Left renal pelvis (tissue), 4 donors: ENCODE measurements around the gene IGSF3. TPM values are rescaled to one million over a fixed set of nuclear protein-coding genes. Genes with fewer than 3 reads are reported as not detected.

Experiments used
- DNase-seq, 4 donors: peaks; one replicate each; pipeline ENCODE4 v3.0.0-alpha.2; 2013; ENCODE audit warnings: low read depth in 4 of 4, low spot score in 3 of 4
- polyA plus RNA-seq, 4 donors: library from polyadenylated mRNA; unstranded; fragments of 120-200 nt; gene quantifications; one replicate each; pipeline ENCODE4 v1.2.1, GENCODE V29; 2013; ENCODE audit not compliant: insufficient read length in 4 of 4

Gene IGSF3
- polyA plus RNA-seq, 4 donors = 18.6 to 31.4 (median 27.4) TPM

DNA sequence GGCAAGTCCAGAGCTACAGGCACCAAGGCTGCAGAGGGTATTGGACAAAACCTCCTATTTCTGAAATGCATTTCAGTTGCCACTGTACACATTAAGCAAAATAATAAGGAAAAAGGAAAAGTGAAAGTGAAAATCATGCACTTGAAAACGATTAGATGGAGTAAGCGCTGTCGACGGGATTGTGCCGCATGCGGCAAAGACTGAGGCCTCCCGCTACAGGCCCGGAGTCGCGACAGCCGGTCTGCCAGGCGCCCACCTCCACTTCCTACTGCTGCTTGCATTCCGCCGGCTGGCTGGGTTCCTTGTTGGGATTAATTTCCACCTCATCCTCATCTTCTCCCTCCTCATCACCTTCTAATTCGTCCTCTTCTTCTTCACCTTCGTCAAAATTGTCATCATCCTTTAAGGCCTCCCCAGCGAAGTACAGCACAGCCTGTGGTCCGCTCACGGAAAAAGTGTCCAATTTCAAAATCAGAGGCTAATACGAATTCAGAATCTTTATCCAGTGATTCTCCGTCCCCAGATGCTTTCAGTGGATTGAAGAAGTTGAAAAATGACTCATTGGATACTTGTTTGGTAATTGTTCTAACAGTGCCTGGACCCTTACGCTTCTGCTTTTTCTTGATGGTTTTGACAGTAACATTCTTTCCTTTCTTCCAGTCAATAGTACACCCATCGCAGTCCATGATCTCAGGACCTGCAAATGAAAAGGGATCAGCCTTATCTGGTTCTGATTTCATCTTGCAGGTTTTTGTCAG, 134.7 kb downstream of the IGSF3 start:
- DNase-seq = no peak

DNA sequence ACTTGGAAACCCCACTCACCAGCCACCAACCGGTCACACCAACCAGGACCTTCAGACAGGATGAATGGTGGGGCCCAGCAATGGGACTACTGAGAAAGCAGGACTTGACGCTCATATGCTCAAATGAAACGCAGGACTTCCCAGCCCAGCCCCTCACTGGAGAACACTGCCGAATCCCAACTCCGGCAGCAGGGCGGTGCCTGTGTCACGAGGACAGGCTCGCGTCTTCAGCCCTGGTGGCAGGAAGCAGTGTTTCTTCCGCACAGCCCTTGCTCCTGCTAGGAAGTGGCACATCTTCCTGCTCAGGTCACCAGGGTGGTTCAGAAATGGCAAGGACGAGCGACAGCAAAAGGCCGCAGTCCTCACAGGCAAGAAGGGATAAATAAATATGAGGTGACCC, 135.6 kb downstream of the IGSF3 start:
- no peak for DNase-seq

DNA sequence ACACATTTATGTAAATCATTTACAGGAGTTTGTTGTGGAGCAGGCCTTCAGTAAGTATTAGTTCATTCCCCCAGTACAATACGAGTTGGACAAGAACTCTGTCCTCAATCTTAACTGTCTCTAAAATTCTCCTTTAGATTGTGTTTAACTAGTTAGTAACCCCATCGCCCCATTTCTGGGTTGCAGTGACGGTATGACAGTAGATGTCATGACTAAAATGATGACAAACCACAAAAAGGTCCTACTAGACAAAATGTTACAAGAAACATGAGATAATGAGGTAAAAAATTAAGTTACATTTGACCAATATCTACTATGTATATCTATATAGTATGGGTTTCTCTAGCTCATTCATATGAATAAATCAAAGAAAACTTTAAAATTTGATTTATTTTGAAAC, 137.9 kb downstream of the IGSF3 start:
- DNase-seq = no peak

DNA sequence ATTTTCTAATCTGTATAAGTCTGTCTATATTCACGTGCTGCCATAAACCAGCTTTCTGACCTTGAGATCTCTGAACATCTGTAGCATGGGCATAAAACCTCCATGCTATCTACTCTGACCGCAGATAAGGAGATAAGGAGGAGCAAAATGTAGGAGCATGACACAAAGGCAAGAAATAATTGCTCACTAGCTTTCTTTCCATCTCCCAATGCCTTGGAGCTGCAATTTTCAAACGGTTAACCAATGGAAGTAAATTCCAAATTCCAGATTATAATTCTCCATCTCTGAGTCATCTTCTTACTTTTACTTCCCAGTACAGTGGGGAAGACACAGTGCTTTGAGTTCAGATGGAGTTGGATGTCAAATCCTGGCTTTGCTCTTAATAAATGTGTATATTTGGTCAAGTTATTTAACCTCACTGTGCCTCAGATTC, 138.3 kb downstream of the IGSF3 start:
- no peak for DNase-seq

DNA sequence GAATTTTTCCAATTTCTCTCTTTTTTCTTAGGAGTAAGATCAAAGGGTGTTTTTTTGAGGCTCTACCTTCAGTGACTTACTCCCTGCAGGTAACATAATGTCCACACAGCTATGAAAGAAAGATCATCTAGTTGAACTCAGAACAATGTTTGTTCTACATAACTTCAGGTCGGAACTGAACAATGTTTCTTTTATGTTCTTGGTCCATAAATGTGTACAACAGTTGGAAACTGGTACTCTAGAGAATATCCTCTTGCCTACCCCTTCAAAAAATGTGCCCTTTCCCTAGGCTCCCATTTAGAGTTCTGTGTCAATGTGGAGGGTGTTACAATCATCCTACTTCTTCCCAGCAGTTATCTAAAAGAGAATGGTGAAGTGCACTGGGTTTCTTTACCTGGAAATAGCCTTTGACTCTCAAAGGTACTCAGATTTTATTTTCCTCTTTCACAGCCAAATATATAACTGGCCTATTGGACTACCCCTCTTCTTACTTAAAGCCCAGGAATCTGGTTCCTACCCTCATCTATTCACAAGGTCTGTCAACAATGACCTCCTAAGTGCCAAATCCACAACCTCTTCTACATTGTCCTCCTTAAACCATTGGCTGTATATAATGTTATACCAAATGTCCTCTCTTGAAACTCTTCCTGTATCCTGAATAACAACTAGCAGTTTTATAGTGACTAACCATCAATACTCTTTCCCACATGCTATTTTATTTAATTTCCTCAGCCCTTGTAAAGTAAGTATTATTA, 139.0 kb downstream of the IGSF3 start:
- no peak for DNase-seq

DNA sequence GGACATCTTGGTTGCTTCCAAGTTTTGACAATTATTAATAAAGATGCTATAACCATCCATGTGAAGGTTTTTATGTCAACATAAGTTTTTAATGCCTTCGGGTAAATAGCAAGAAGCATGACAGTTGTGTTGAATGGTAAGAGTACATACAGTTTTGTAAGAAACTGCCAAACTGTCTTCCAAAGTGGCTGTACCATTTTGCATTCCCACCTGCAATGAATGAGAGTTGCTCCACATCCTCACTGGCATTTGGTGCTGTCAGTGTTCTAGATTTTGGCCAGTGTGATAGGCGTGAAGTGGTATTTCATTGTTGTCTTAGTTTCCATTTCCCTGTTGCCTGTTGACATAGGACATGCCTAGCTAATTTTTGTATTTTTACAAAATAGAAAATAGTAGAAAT, 142.1 kb downstream of the IGSF3 start:
- DNase-seq = no peak

Other genes with a start within 250 kb of the IGSF3 start
- gene CD58, start 96.7 kb downstream of the IGSF3 start, polyA plus RNA-seq = 10 to 100 TPM; 11.1 to 19.6 (median 17.1) TPM
- under 1 TPM; 0.19 to 0.60 (median 0.26) TPM for gene CD2, start 86.7 kb upstream of the IGSF3 start, polyA plus RNA-seq
- 100 to 1,000 TPM in 1 of 4 donors, 10 to 100 TPM in 3; 42.1 to 125 (median 61.2) TPM for gene PTGFRN, start 242.2 kb upstream of the IGSF3 start, polyA plus RNA-seq